ENCODE results near the gene OPN3.

OPN3 gene

GRCh38 chr1:241638099-241638682 lies 2.0 kb downstream of the OPN3 start:
- Histone ChIP-seq H3K4me3 (ENCODE audit: low read depth, low read length) (peak overlapping the region; percentile 95), H3K27ac (ENCODE audit: extremely low read depth, low read depth, low read length) (no peak overlapping the region), H3K9me3 (ENCODE audit: control insufficient read depth, insufficient read depth, low read depth, low read length) (no peaks in the 10 kb centered on the region; the same call in 1 of the 2 replicates), H3K4me1 (ENCODE audit: control insufficient read depth, insufficient read depth, low read length) (peaks cover 10% of the 10 kb centered on the region), H3K36me3 (ENCODE audit: control insufficient read depth in 2 of 2, insufficient read depth in 1 of 2, low read length in 2 of 2) (peaks cover 0 to 19% of the 10 kb centered on the region in 2 experiments; a peak in 1 of 3 replicates)
- ChIA-PET CTCF (interaction anchor here (0.6 to 2.0 kb wide), 6 partner anchors 8 to 360 kb away, joined by 3 to 12 read pairs (median 3); no protein-coding TSS in a partner anchor), POLR2A (interaction anchor here (1.5 kb wide), 1 partner anchor 210 kb away, joined by 6 read pairs; the partner anchor contains the start of gene EXO1)
- TF ChIP-seq PRDM10 (tag by site-specific recombination; IDR thresholded peaks at IDR 0.05) (peak; percentile 30; the same call in 1 of the 2 replicates), SCRT2 (tag by site-specific recombination; IDR thresholded peaks at IDR 0.05) (peak; percentile 98), ZNF701 (tag by site-specific recombination; IDR thresholded peaks at IDR 0.05) (no peak), ZNF514 (tag by site-specific recombination; IDR thresholded peaks at IDR 0.05) (no peak), ZNF707 (tag by site-specific recombination; IDR thresholded peaks at IDR 0.05) (no peak), KLF7 (tag by site-specific recombination; IDR thresholded peaks at IDR 0.05; ENCODE audit: borderline replicate concordance) (no peak), ZNF518A (tag by site-specific recombination; conservative IDR thresholded peaks at IDR 0.05; ENCODE audit: low read depth) (0 out of 2 replicates have a peak, but pooled peaks have one; percentile 24), GLIS1 (tag by site-specific recombination; IDR thresholded peaks at IDR 0.05) (peak; percentile 43; the same call in 1 of the 2 replicates), TRIM28 (IDR thresholded peaks at IDR 0.05; ENCODE audit: borderline replicate concordance, low read length) (0 out of 2 replicates have a peak, but pooled peaks have one; percentile 8), ZNF184 (tag by site-specific recombination; IDR thresholded peaks at IDR 0.05) (no peak), ZBTB11 (tag by site-specific recombination; conservative IDR thresholded peaks at IDR 0.05; ENCODE audit: low read depth) (peak; percentile 93), SP3 (tag by site-specific recombination; IDR thresholded peaks at IDR 0.05) (peak; percentile 25; the same call in 1 of the 2 replicates), PRDM6 (tag by site-specific recombination; IDR thresholded peaks at IDR 0.05) (peak; percentile 38; the same call in 1 of the 2 replicates), ZBTB20 (tag by site-specific recombination; IDR thresholded peaks at IDR 0.05) (peak; percentile 47), ZBTB26 (tag by site-specific recombination; optimal IDR thresholded peaks at IDR 0.05) (no peak), ZBTB49 (tag by site-specific recombination; IDR thresholded peaks at IDR 0.05; ENCODE audit: low read depth) (no peak), SP2 (tag by site-specific recombination; IDR thresholded peaks at IDR 0.05) (0 out of 2 replicates have a peak, but pooled peaks have one; percentile 33), ZNF335 (tag by site-specific recombination; conservative IDR thresholded peaks at IDR 0.05) (peak; percentile 54; the same call in 1 of the 2 replicates)

Data from HEK293 (cell line).